Skin of body (tissue), 2 donors: Measurements from ENCODE around the gene PPP1R3G. TPM values are rescaled to one million over a fixed set of nuclear protein-coding genes. Genes with fewer than 3 reads are reported as not detected.

ENCODE experiments used
- DNase-seq: peaks from one replicate; lab custom pipeline; 2025; lab: John Stamatoyannopoulos, UW
- total RNA-seq: library from RNA; depleted of rRNA; stranded (reverse); fragments of >200 nt; gene quantifications from one replicate; pipeline ENCODE4 v1.2.3, GENCODE V29; 2014

PPP1R3G gene
- total RNA-seq, 1 donor from 2014 or later, result 1.8 TPM

DNA sequence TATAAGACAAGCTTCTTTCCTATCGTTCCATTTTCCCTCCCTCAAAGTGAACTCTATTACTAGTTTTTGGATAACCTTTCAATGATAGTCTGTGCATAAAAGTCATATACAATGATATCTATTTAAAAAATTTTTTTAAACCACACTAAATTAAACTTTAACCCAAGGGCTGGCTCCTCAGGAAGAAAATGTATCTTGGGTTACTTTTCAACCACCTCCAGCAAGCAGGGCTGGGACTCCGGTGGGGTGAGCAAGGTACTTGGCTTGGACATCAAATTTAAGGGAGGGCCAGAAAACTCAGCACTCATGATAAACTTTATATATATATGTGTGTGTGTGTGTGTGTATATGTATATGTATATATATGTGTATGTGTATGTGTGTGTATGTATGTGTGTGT lies 13.9 kb upstream of the PPP1R3G start:
- DNase-seq, result no peak

DNA sequence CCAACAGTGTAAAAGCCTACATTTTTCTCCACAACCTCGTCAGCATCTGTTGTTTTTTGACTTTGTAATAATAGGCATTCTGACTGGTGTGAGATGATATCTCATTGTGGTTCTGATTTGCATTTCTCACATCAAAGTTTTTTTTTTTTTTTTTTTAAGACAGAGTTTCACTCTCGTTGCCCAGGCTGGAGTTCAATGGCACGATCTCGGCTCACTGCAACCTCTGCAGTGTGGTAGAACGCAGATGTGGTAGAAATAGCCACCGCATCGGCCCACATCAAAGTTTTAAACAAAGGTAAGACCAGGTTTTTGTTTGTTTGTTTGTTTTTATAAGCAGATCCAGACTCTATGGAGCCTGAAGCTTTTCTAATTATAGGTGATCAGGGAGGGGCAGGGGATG lies 12.7 kb upstream of the PPP1R3G start:
- DNase-seq, result no peak

GRCh38 chr6:5073992-5074391 lies 11.1 kb upstream of the PPP1R3G start:
- no peak for DNase-seq

DNA sequence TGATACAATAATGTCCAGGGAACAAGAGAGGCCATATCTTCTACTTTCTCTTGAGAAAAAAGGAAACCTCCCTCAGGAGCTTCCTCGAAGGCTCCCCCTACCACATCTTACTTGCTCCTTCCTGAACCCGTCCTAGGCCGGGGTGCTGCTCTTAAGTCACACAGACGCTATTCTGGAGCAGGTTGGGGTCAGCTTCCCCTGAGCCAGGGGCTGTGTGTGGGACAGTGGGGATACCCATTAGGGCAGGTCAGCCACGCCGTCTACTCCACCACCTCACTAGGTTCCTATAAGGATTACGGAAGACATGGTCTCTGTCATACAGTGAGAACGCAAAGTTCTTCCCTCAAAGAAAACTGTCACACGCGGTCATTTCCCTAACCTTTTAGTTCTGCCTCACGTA lies 8.2 kb upstream of the PPP1R3G start:
- no peak for DNase-seq

DNA sequence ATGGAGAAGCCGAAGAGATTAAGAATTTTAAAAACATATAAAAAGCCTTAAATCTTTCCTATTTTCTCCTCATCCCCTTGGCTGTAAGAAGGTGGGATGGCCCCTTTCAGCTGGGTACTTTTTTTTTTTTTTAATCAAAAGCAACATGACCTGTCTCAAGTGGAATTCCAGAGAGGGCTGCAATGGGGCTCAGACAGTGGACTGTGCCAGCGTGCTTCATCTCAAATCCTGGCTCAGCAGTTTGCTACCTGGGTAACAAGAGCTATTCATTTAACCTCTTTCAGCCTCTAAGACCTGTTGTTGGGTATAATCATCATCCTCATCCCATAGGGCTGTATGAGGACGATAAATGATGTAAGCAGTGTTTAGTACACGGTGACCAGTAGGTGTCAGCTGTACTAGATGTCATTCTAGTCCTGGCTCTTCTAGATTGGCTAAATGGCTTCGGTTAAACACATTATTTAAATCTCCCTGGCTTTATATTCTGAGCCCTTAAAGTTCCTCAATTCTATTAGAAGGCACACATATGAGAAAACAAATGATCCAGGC lies 6.9 kb upstream of the PPP1R3G start:
- no peak for DNase-seq

GRCh38 chr6:5079692-5080091 lies 5.4 kb upstream of the PPP1R3G start:
- DNase-seq, result no peak

- no peak for DNase-seq
Observed at GRCh38 chr6:5080574-5080973, 4.6 kb upstream of the PPP1R3G start.

DNA sequence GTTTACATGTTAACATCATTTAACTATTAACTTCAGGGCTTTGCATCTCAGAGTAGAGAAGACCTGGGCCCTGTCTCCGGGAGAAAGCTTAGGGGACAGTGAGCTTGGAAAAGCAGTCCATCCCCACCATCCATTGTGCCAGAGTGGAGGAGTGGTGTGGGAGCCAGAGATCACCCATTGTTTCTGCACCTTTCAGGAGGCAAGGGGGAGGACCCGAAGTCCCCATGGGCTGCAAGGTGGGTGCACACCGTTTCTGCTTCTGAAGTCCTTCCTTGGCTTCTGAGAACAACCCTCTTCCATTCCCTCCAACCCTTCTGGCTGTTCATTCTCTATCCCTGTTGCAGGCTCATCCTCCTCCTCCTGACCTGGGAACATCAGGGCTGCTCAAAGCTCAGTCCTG lies 4.0 kb upstream of the PPP1R3G start:
- DNase-seq, result no peak

GRCh38 chr6:5081955-5082354 lies 3.2 kb upstream of the PPP1R3G start:
- no peak for DNase-seq

- no peak for DNase-seq
Observed at GRCh38 chr6:5082487-5083306, 2.4 kb upstream of the PPP1R3G start.

- no peak for DNase-seq
Observed at GRCh38 chr6:5083307-5083583, 1.9 kb upstream of the PPP1R3G start.

DNA sequence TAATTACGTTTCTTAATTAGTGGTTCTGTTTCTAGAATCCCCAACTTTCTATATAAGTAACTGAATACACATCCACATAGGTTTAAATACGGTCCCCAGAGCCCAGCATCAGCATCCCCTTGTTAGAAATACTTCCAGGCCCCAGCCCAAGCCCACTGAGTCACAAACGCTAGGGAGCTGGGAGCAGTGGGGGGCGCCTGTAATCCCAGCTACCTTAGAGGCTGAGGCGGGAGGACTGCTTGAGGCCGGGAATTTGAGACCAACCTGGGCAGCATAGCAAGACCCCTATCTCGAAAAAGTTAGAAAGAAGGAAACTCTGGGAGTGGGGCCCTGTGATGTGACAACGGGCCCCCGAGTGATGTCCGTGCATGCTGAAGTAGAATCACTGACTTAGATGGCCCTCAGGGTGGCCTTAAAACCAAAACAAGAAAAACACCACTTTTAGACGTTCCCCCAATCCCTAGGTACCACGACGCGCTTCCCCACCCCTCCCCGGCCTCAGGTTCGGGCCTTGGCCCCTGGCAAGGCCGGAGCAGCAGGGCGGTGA lies 1.3 kb upstream of the PPP1R3G start:
- no peak for DNase-seq

- DNase-seq, result no peak
Observed at GRCh38 chr6:5084360-5084780, 771 bp upstream of the PPP1R3G start.

- DNase-seq, result no peak
Observed at GRCh38 chr6:5085648-5086293, 630 bp downstream of the PPP1R3G start.

GRCh38 chr6:5086294-5086890 lies 1.3 kb downstream of the PPP1R3G start:
- no peak for DNase-seq

GRCh38 chr6:5087389-5087788 lies 2.2 kb downstream of the PPP1R3G start:
- DNase-seq, result no peak

- DNase-seq, result no peak
Observed at GRCh38 chr6:5088780-5089179, 3.6 kb downstream of the PPP1R3G start.

GRCh38 chr6:5089481-5090438 lies 4.6 kb downstream of the PPP1R3G start:
- no peak for DNase-seq

DNA sequence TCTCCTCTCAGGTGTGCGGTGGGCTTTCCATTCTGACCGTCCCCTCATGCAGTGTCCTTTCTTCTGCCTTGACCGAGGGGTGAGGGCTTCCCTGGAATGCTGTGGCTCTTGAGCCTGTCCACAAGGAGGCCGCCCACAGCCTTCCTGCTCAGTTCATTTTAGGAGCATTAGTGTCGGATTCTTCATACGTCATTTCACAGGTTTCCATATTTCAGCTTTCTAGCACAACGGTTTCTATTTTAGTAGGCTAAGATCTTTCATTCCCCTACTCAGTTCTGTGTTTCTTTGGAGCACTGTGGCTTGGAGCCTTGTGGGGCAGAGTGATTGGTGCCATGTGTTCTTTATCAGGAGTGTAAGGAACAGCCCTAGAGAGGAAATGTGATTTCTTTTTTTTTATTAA lies 5.5 kb downstream of the PPP1R3G start:
- no peak for DNase-seq

- no peak for DNase-seq
Observed at GRCh38 chr6:5091210-5092069, 6.3 kb downstream of the PPP1R3G start.
